NCI-H2196 (cell line): ENCODE measurements around the gene GYPB.
"Not testable (repeated sequence)": the region's sequence is repeated elsewhere in the genome, so short reads cannot be mapped to it uniquely, and the experiment has no call there.

ENCODE experiments used
- DNase-seq: peaks from one replicate; lab custom pipeline; 2025; ENCODE audit not compliant: unreplicated experiment; lab: John Stamatoyannopoulos, UW

GYPB gene

DNA sequence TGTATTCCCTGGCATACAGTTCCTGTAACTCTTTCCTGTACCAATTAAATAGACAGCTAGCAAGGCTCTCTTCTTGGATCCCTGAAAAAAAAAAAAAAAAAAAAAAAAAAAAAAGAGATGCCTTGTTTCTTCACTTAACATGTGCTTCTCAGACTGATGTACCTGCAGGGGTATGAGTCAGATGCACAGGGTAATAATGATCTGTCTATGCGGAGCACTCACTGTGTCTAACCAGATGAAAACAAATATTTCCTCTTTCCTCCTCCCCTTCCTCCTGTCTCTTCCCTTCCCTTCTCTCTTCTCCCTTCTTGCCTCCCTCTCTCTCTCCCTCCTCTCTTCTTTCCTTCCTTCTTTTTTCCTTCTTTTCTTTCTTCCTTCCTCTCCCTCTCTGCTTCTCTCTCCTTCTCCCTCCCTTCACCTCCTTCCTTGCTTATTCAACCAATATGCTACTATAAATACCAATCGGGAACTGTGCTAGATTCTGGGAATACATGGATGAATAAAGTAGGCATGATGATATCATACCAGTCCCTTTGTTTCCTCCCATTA is 3.0 kb downstream of the GYPB start:
- not testable (repeated sequence) for DNase-seq

DNA sequence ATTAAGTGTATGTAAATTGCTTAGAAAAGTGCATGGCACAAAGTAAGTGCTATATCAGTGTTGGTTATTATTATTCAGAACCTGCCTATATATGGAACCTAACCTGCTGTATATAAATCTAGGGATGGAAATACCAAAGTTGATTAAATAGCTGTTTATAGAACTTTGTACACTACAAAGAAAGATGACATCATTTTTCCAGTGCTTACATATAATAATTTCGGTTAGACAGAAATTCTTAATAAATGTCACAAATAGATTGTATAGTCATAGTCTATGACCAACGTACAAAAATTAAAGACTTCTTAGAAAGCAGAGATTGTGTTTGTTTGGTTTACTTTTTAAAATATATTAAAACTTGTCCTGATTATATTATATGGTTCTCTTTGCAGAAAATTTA is 4.4 kb downstream of the GYPB start:
- DNase-seq: no peak

DNA sequence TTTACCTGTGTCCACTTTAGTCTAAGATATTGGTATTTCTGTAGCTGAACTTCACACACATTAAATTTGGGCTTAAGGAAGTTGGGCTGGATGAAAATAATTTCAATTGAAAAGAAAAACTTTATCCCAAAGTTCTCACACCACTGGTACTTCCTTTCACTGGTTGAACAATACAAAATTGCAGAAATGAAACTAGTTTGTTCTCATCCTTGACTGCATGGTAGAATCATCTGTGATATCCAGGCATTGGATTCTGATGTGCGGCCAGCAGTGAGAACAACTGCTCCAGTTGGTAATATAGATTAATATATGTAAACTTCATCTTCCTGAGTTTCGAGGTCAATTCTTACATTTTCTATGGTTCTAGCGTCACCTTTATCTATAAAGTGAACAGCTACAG is 10.6 kb downstream of the GYPB start:
- not testable (repeated sequence) for DNase-seq

DNA sequence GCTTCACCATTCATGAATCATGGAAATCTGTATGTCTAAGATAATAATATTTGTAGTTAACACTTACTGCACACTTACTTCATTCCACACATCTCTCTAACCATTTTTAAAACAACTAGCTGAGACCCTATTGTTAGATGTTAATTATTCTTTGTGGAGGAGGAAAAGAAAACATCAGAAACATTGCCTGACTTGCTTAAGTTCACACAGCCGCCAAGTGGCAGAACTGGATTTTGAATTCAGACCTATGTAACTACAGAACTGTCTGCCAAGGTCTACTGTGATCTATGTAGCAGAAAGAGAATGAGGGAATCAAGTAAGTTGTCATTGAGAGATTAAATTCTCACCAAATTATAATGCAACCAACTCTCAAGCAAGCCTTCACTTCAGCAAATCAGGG is 11.2 kb downstream of the GYPB start:
- not testable (repeated sequence) for DNase-seq

DNA sequence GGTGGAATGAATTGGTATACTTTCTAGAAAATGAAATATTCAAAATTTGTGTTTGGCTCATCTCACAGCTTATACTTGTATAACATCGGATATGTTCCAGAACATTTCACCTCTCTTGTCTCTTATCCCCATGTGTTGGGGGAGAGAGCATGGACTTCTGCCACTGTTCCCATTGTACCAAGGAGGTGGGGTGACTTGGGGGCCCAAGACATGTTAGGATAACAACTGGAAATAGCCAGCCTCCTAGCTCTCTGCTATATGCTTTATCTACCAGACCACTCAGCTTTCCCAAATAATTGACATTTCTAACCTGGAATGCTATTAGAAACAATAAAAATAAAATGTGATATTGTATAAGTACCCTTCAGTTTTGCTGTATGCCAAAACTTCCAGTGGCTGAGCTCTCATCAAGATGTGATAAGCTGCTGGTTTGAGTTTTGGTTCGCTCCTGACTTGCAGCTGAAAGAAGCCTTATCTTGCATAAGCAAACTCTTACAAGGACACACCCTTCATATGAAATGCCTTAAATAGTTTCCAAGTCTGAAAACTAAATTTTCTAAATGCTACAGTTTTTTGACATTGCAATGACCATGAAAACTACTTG is 12.9 kb downstream of the GYPB start:
- not testable (repeated sequence) for DNase-seq

DNA sequence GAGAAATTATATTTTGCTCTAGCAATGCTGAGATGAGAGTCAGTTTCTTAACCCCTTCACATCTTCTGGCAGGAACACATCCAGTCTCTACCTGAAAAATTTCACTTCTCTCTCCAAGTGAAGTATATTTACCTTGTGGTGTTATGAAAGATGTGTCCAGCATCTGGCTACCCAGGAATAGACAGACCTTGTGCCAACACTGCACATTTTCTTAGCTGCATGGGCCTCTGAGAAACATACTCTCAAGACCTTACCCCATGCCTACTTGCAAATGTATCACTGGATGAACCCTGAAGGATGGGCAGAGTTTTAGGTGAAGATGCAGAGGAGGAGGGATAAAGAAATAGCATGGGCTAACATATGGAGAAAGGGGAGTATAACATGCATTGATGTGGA is 13.6 kb downstream of the GYPB start:
- DNase-seq: not testable (repeated sequence)

DNA sequence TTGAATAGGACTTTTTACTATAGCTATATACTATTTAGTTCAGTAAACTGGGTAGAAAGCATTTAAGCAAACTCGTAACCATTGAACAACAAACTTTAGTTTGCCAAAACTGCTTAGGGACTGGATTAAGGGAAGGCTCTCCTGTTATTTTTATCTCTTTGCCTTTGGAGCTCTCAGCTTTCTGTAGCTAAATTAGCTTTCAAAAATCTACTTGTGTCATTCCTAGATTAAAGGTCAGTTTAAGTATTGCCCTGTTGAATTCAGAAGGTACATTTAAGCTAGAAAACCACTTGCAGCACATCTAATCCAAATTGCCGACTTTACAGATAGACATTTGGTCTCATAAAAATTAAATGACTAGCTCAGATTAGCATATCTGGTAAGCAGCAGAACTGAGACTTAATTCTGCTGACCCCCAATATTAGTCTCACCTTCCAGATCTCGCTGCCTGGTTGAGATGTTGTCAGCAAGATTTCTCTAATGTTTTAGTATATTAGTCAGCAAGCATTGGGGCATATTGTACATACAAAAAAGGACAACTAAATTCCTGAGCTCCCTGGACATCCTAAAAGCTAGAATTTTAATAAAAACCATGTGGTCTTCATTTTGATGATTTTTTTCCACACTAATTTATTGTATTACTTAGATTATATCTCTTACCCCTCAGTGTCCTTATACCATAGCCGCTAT is 14.2 kb downstream of the GYPB start:
- not testable (repeated sequence) for DNase-seq

DNA sequence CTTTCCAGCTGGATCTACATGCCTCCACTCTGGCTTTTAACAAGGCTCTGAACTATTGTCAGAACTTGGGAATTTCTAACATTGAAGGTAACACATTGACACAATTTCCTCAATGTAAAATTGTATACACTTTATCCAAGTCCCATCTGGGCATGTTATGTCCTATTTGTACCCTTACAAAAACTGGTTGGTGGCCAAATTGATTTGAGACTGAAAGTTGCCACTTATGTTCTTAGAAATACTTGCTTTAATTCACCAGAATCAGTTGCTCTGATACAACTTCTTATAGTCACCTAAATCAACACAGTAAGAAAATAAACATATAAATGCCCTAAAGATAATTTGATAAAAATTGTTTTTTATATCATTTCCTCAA is 15.3 kb downstream of the GYPB start:
- not testable (repeated sequence) for DNase-seq

DNA sequence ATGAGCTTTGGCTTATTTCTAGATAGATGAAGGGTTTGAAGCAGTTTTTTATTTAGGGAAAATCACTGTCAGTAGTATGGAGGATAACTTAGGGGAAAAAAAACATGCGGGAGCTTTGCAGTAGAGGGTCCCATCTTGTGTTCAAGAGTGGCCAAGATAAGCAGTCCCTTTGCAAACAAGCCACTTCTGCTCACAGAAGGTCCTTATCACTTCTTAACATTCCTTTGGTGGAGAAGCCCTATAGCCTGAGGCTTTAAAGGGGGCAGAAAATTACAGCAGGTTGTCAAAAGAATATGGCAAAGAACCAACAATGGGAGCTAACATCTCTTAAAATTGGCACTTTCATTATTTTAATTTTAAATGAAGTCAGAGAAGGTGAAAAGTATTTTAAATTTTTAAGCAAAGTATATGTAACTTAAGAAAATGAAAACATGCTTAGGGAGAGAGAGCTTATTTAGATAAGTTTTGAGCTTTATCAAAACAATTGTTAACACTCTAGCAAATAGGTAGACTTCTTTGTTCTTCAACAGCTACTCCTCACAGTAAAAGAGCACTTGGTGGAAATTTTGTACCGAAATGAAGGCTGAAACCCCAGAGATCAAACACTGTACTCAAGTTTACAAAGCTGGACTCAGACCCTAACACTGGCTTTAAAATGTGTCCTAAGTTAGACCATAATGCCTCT is 15.8 kb downstream of the GYPB start:
- not testable (repeated sequence) for DNase-seq

DNA sequence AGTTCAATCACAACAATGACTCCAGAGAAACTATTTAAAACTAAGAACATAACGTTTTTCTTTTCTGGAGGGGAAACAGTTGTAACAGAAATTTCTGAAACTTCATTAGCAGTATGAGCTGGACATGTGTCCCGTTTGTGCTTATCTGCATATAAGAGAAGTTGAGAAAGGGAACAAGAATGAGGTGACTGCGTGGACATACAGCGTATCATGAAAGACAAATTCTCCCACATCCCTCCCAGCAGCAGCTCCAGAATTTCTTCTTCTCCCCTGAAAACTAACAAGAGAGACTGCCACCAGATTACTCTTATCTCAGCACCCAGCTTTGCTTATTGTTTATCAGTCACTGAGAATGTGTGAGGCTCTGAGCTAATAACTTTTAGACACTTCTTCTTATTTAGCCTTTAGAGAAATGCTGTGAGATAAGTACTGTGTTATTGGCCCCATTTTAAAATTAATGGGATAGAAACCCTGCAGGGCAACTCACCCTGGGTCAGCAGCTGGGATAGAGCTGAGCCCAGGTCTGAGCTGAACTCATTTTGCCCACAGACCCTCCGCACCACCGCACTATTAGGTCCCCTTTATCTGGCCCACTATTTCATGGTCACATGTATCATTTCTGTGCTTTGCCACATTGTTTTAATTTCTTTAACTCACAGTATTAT is 18.7 kb downstream of the GYPB start:
- DNase-seq: not testable (repeated sequence)

DNA sequence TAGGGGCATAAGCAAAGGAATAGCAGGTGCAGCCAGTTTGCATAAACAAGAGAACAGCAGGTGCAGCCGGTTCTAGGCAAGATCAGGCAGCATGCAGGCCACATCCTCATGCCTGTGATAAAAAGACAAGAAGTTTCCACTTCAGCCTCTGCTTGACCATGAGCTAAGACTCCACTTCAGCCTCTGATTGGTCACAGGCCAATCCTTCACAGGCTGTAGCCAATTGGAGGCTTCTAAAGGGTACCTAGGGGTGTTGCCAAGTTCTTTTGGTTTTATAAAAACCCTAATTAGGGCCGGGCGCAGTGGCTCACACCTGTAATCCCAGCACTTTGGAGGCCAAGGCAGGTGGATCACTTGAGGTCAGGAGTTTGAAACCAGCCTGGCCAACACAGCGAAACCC is 23.0 kb downstream of the GYPB start:
- not testable (repeated sequence) for DNase-seq

DNA sequence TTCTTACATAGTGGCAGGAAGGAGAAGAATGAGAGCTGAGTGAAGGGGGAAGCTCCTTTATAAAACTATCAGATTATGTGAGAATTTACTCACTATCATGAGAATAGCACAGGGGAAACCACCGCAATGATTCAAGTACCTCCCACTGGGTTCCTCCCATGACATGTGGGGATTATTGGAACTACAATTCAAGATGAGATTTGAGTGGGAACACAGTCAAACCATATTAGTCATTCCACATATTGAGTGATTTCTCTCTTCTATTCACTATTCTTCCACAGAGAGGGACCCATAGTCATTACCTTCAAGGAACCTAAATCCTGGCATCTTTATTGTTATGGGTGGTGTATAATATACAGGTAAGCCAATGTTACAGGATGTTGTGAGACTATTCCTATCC is 27.4 kb downstream of the GYPB start:
- not testable (repeated sequence) for DNase-seq

DNA sequence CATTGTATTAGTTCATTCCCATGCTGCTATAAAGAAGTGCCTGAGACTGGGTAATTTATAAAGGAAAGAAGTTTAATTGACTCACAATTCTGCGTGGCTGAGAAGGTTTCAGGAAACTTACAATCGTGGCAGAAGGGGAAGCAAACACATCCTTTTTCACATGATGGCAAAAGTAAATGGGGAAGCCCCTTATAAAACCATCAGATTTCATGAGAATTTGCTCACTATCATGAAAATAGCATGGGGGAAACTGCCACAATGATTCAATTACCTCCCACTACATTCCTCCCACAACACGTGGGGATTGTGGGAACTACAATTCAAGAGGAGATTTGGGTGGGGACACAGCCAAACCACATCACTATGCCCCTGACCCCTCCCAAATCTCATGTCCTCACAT is 28.5 kb downstream of the GYPB start:
- DNase-seq: not testable (repeated sequence)

DNA sequence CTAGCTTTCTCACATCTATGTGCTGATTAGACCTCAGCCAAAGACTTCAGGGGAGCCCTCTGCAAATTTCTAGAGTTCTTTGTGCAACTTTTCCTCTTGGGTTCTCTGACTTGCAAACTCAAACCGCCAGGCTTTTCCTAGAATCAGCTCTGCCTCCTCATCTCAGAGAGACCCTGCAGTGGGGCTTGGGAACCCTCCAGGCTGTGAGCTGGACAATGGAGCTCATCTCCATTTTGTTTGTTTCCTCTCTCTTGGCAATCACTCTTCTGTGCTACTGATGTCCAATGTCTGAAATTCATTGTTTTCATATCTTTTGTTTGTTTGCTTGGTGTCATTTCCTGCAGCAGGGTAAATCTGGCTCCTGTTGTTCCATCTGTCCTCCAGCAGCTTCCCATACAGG is 33.0 kb downstream of the GYPB start:
- no peak for DNase-seq

DNA sequence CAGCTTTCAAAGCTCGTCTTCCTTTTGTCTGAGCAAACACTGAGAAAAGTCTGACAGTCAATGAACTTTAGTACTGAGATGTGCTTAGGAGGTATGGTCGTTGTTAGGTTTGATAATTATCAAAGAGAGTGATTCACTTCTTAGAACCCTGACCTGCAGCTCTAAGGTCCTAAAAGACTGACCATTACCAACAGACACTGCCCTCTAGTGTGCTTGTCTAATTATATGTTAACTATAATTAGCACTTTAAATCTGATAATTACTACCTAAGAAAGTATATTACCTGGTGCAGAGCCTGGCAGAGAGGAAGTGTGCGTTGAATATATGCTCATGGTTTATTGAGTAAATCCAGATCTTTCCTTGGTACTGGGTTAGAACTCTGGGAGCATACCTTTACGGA is 38.4 kb downstream of the GYPB start:
- peak; percentile 1 for DNase-seq

DNA sequence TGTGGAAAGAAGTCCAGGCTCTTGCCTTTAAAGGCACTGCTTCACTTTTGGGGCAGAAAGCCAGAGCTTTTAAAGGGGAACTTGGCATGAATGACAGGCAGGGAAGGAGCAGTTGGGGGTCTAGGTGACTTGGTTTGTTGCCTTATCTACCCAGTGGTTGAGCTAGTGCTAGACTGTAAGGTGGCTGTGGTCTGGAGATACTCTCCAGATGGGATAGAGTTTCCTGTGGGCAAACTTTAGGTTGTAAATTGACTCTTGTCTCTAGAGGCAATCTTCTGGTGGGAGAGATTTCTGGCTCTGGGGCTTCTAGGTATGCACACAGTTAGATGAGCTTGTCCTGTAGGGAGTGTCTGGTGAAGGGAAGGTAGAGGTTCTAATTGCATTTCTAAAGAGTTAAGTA is 43.7 kb downstream of the GYPB start:
- DNase-seq: not testable (repeated sequence)

DNA sequence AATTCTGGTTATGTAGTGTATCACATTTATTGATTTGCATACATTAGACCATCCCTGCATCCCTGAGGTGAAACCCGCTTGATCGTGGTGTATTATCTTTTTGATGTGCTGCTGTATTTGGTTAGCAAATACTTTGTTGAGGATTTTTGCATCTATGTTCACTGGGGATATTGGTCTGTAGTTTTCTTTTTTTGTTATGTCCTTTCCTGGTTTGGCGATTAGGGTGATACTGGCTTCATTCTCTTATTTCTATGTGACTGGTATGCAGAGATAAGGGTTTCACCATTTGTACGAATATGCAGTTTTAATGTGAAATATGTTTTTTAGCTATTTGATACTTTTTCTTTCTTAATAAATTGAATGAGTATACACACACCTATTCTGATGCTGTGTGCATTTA is 45.2 kb downstream of the GYPB start:
- DNase-seq: not testable (repeated sequence)

DNA sequence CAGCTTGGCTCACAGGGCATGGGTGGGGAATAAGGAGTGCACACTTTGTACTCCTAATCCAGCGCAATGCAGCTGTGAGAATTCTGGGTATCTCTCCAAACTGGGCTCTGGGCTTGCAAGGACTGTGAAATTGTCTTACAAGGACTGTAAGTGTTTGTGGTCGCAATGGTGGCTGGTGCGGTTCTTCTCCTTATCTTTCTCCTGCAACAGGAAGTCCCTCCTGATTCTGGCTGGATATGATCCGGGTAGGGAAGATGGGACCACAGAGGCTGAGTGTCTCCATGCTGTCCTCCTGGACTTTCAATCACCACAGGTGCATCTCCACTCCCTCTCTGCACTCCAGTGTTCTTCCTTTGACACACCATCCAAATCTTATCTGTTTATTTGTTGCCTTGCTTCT is 58.1 kb downstream of the GYPB start:
- no peak for DNase-seq

DNA sequence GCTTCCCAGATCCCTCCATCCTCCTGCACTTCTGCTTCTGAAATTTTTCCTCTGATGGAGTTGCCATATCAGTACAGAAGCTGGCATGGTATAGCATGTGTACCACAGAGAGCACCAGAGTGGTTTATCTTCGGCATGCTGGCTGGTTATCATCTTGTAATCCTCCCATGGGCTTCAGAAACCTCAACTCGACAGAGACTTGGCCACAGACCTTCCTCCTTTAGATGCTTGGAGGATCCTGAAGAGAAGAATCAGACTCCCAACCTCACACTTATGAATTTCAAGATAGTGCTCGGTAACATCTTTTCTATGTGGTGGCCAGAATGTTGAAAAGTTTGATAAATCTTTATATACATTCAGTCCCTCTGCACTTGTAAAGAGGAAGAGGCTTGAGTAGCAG is 63.9 kb downstream of the GYPB start:
- not testable (repeated sequence) for DNase-seq

DNA sequence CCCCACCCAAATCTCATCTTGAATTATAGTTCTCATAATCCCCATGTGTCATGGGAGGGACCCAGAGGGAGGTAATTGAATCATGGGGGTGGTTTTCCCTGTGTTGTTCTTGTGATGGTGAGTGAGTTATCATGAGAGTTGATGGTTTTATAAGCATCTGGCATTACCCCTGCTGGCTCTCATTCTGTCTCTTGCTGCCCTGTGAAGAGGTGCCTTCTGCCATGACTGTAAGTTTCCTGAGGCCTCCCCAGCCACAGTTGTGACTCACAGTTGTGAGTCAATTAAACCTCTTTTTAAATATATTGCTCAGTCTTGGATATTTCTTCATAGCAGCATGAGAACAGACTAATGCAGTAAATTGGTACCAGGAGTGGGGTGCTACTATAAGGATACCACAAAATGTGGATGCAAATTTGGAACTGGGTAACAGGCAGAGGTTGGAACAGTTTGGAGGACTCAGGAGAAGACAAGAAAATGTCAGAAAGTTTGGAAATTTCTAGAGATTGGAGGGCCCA is 67.7 kb downstream of the GYPB start:
- DNase-seq: not testable (repeated sequence)

DNA sequence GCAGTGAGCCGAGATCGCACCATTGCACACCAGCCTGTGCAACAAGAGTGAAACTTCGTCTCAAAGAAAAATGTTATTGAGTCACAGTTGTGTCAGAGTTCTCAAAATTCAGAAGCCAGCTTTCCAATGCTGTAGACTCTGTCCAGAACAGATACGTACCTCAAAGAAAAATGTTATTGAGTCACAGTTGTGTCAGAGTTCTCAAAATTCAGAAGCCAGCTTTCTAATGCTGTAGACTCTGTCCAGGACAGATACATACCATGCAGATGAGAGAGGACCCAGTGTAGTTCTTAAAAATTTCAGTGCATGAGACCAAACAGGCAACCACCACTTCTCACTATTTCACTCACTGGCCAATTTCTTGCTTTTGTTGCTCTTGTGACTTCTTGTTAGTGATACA is 68.2 kb downstream of the GYPB start:
- not testable (repeated sequence) for DNase-seq
